HPDE6-E6E7 (cell line): ENCODE measurements around the gene FBXO7.

Source experiments
- DNase-seq: peaks from one replicate; pipeline ENCODE4 v3.0.0; 2011; ENCODE audit warnings: missing footprints; ENCODE audit errors: extremely low spot score

The FBXO7 gene

GRCh38 chr22:32489377-32489776 lies 14.8 kb downstream of the FBXO7 start:
- no peak for DNase-seq

GRCh38 chr22:32490279-32490678 lies 15.7 kb downstream of the FBXO7 start:
- DNase-seq, result no peak

GRCh38 chr22:32492111-32492510 lies 17.5 kb downstream of the FBXO7 start:
- no peak for DNase-seq

DNA sequence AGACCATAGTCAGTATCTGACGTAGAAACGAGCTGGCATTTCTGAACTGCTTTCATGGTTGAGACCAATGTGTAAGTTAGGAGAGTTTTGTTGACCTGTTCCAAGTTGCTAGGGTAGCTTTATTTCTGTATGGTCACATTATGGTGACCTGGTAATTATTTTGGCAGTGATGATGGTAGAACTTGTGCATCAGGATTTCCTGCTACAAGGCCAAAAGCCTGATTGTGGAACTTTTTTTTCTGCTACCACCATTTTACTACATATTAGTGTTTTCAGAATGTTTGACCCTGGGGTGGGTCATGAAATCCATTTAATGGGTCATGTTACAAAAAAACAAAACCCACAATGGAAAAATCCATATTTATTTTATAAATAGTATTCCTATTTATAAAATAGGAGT lies 18.9 kb downstream of the FBXO7 start:
- no peak for DNase-seq

- DNase-seq, result no peak
Observed at GRCh38 chr22:32494971-32495370, 20.4 kb downstream of the FBXO7 start.

DNA sequence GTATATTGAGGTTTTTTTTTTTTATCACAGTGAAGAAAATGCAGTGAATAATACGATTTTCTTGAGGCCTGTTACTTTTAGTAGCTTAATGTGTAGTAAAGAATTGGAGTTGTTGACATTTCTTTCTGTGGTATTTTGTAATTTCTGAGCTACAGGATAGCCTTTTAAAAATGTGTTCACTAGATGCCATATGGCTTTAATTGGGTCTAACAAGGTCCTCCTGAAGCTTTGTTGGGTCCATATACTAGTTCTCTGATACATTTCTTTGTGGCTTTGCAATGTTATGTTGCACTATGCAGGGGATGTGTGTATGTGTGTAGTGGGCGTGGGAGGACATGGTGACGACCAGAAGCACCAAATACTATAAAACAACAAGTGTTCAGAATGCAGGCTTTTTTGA lies 25.1 kb downstream of the FBXO7 start:
- no peak for DNase-seq

DNA sequence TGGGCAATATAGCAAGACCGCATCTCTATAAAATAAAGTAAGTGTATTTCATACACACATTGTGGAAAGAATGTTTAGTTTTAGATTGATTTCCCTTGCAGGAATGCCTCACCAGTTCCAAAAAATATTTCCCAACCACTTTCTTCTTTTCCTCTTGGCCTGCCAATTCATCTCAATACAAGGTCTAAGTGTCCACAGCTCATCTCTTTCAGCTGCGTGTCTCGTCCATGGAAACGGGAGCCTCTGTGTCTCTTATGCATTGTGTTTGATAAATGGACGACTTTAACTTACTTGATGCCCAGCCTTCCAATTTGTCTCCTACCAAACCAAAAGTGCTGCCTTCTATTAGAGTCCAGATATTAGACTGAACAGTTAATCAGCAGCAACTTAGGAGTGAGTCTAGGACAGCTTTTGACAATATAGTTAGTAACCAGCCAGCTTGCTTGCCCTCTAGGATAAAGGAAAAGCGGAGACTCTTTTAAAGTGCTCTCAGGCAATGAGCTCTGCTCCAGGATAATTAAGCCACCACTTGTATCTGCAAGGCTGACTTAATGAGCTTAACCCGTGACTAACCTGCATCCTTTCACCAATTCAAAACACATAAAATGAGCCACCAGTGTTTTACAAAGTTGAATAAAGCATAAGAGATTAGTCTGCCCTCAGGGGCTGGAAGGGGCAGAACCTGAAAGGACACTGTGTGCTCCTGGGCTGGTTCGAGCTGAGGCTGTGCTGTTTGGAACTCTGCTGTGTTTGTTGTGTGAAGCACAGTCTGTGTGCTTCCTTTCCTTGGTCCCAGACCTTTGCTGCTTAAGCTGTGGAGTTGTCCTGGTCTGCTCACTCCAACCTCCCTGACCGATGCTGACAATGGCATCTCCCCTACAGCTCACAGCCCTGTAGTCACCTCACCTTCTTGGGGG lies 27.5 kb downstream of the FBXO7 start:
- DNase-seq, result no peak

DNA sequence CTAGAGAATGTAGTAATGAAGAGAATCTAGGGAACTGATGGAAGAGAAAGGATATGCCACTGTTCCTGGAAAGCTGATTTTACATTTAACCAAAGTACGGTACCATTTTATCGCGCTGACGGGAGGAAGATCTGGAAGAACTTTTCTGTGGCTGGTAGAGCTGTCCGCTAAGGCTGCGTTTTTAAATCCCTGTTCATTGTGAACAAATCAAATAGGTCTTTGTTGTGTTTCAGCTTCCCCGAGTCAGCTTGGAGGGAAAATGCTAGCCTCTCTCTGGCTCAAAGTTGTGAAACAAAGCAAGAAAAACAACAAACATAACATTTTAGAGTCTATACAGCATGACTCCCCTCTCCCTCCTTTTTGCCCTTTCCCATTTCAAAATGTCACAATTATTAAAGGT lies 34.4 kb downstream of the FBXO7 start:
- DNase-seq, result no peak

- no peak for DNase-seq
Observed at GRCh38 chr22:32511274-32511673, 36.7 kb downstream of the FBXO7 start.

- DNase-seq, result no peak
Observed at GRCh38 chr22:32511776-32512175, 37.2 kb downstream of the FBXO7 start.

GRCh38 chr22:32512267-32512982 lies 37.8 kb downstream of the FBXO7 start:
- DNase-seq, result no peak

GRCh38 chr22:32515084-32515483 lies 40.5 kb downstream of the FBXO7 start:
- DNase-seq, result no peak

GRCh38 chr22:32517488-32517887 lies 42.9 kb downstream of the FBXO7 start:
- DNase-seq, result no peak

DNA sequence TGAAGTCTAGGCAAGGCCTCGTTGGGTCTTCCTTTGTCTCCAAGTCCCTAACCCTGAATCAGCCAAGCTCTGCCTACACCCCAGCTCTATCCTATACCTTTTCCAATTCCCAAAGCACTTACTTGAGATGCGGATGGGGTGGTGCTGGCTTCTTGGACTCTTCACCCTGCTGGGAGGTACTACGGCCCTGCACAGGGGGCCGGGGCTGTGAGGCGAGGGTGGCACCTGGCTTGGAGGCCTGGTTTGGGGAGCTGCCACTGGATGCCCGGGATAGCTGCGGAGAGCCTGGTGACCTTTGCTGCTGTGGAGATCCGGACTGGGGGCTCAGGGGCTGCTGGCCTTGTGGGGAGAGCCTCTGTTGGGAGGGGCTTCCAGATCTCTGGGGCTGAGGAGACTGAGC lies 43.3 kb downstream of the FBXO7 start:
- DNase-seq, result no peak

- no peak for DNase-seq
Observed at GRCh38 chr22:32518381-32518780, 43.8 kb downstream of the FBXO7 start.

- DNase-seq, result no peak
Observed at GRCh38 chr22:32518848-32519247, 44.2 kb downstream of the FBXO7 start.

DNA sequence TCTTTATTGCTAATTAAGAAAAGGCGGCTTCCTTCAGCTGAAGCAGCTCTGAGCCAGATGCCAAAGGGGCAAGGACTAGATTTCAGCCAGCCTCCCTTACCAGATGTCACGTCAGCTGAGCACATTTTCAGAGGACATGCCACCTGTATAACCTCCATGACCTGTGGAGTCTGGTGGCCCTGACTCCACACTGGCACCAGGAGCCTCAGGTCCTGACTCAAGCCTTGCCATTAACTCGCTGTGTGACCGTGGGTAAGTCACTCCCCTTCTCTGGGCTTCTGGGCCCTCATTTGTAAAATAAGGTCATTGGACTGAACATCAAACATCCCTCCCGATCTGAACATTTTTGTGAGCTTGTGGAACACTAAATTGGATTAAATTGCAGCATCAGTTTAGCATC lies 46.0 kb downstream of the FBXO7 start:
- no peak for DNase-seq

GRCh38 chr22:32522237-32522636 lies 47.6 kb downstream of the FBXO7 start:
- DNase-seq, result no peak

DNA sequence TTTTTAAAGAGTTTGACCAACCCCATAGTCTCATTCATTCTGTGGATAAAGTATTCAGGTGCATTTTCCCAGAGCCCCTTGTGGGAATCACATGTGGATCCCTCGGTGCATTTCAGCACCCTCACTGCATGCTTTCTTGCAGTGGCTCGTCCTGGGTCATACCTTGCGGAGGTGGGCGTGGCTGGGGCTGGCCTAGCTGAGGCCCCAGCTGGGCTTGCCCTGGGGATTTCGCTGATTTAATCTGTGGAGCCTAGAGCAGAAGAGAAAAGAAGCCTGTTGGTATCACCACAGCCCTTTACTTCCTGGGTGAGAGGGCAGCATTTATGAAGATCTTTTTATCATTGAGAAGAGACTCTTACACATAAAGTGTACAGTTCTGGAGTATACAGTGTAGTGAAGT lies 53.1 kb downstream of the FBXO7 start:
- DNase-seq, result no peak

- DNase-seq, result no peak
Observed at GRCh38 chr22:32528316-32528715, 53.7 kb downstream of the FBXO7 start.

GRCh38 chr22:32528984-32529982 lies 54.7 kb downstream of the FBXO7 start:
- DNase-seq, result peak; percentile 84

DNA sequence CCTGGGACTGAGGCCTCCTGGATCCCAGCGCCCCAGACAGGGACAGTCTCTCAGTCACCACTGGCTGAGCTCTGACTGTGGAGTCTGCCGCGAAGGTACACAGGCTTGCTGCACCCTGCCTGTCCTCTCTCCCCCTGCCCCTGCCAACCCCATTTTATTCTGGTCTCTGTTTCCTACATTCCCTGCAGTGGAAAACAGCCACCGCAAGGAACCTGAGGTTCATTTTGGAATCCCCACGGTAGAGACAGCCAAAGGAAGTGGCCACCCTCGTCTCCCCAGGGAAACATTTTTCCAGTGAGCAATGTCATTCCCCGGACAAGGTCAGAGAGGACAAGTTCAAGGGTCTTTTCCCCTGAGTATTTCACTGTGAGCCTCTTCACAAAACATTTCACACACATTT lies 56.6 kb downstream of the FBXO7 start:
- no peak for DNase-seq
